NT2/D1 (cell line): Measurements from ENCODE around the gene TSC22D1.

ENCODE experiments used
- SUZ12 ChIP-seq: IDR thresholded peaks from 2 replicates; pipeline ENCODE4 v1.6.1; 2011; ENCODE audit not compliant: insufficient read length, insufficient read depth; ENCODE audit errors: extremely low read depth
- YY1 ChIP-seq: IDR thresholded peaks from 2 replicates; pipeline ENCODE4 v1.6.1; 2011; ENCODE audit not compliant: insufficient read length, insufficient read depth
- ZNF274 ChIP-seq: IDR thresholded peaks from 2 replicates; pipeline ENCODE4 v1.6.1; 2011; ENCODE audit warnings: mild to moderate bottlenecking, low read depth, low read length

GRCh38 chr13:44468874-44469273 lies 107.3 kb downstream of the TSC22D1 start:
- TF ChIP-seq ZNF274 (no peak), YY1 (no peak), SUZ12 (no peak)
